OCI-LY7 (cell line): Measurements from ENCODE around the gene TRAPPC12. TPM values are rescaled to one million over a fixed set of nuclear protein-coding genes. Genes with fewer than 3 reads are reported as not detected.

Experiments
- BruUV-seq: library from RNA; stranded (reverse); fragments of 400-500 nt; replicated peaks from 2 replicates; lab custom pipeline; 2021; lab: Mats Ljungman, UMichigan
- CTCF ChIA-PET: fragments of 300-600 bp; sonication (Branson Sonifier 250); formaldehyde crosslinking; loops from one replicate; lab custom pipeline; 2022; ENCODE audit warnings: antibody characterized with exemption; ENCODE audit not compliant: unreplicated experiment; lab: Charles Lee
- POLR2A ChIA-PET: fragments of 300-600 bp; sonication (Branson Sonifier 250); formaldehyde crosslinking; loops from one replicate; lab custom pipeline; 2022; ENCODE audit warnings: antibody characterized with exemption; lab: Charles Lee
- DNase-seq: peaks from one replicate; pipeline ENCODE4 v3.0.0-alpha.2; 2015; ENCODE audit warnings: low spot score
- H2AFZ ChIP-seq: fragments of 200-600 bp; sonication (generic), shearing (Covaris generic); 2 replicates; pipeline ENCODE4 v1.6.1; 2014; ENCODE audit warnings: mild to moderate bottlenecking, antibody characterized with exemption, low read length, moderate library complexity
- H3K27ac ChIP-seq: fragments of 200-600 bp; sonication (generic); 2 replicates; pipeline ENCODE4 v1.5.1; 2014; ENCODE audit warnings: mixed run types, low read depth, mild to moderate bottlenecking, moderate library complexity, low read length, inconsistent platforms; ENCODE audit not compliant: poor library complexity, severe bottlenecking
- H3K36me3 ChIP-seq: fragments of 200-600 bp; sonication (generic); 2 replicates; pipeline ENCODE4 v1.6.1; 2014; ENCODE audit warnings: mild to moderate bottlenecking, antibody characterized with exemption, low read length, moderate library complexity, mixed read lengths; ENCODE audit not compliant: insufficient read depth
- H3K4me1 ChIP-seq: fragments of 200-600 bp; sonication (generic); 2 replicates; pipeline ENCODE4 v1.5.1; 2014; ENCODE audit warnings: mild to moderate bottlenecking, low read length; ENCODE audit not compliant: insufficient read depth, poor library complexity, severe bottlenecking
- H3K4me2 ChIP-seq: fragments of 200-600 bp; sonication (generic); 2 replicates; pipeline ENCODE4 v1.6.1; 2014; ENCODE audit warnings: mild to moderate bottlenecking, low read length
- H3K4me3 ChIP-seq: fragments of 200-600 bp; sonication (generic); 2 replicates; pipeline ENCODE4 v1.5.1; 2014; ENCODE audit warnings: mild to moderate bottlenecking, low read depth, low read length; ENCODE audit not compliant: poor library complexity, severe bottlenecking
- H3K79me2 ChIP-seq: fragments of 200-600 bp; sonication (generic); 2 replicates; pipeline ENCODE4 v1.6.1; 2016; ENCODE audit warnings: low read depth, mild to moderate bottlenecking, low read length, moderate library complexity, mixed read lengths; ENCODE audit not compliant: insufficient read depth
- H3K9me2 ChIP-seq: fragments of 200-600 bp; sonication (generic); 2 replicates; pipeline ENCODE4 v1.6.1; 2016; ENCODE audit warnings: mild to moderate bottlenecking, low read length, mixed read lengths; ENCODE audit not compliant: insufficient read depth
- H3K9me3 ChIP-seq: fragments of 200-600 bp; sonication (generic); 2 replicates; pipeline ENCODE4 v1.6.1; 2014; ENCODE audit warnings: mild to moderate bottlenecking, mixed run types, low read length, mixed read lengths
- H4K20me1 ChIP-seq: fragments of 200-600 bp; sonication (generic); 2 replicates; pipeline ENCODE4 v1.6.1; 2014; ENCODE audit warnings: mild to moderate bottlenecking, antibody characterized with exemption, low read length, moderate library complexity, mixed read lengths; ENCODE audit not compliant: insufficient read depth
- CTCF ChIP-seq: fragments of 200-600 bp; sonication (generic); conservative IDR thresholded peaks from 2 replicates; pipeline ENCODE4 v1.5.1; 2014; ENCODE audit warnings: mild to moderate bottlenecking, antibody characterized with exemption, low read length, moderate library complexity, mixed read lengths
- EZH2phosphoT487 ChIP-seq: fragments of 200-600 bp; sonication (generic); IDR thresholded peaks from 2 replicates; pipeline ENCODE4 v1.6.1; 2018; ENCODE audit warnings: low read depth, borderline replicate concordance, mild to moderate bottlenecking, mixed run types, antibody characterized with exemption, low read length, moderate library complexity, mixed read lengths
- intact Hi-C: fragments of 100-400 bp; cut with micrococcal nuclease; formaldehyde crosslinking; loops from one replicate; pipeline ENCODE4 v1.10.0; 2022; ENCODE audit not compliant: unreplicated experiment
- total RNA-seq, 2 experiments: library from RNA; depleted of rRNA in 1 of 2; stranded (reverse); fragments of >200 nt in 1 of 2; shearing (Covaris generic) in 1 of 2; gene quantifications; 2 replicates each; pipeline ENCODE4 v1.2.3, GENCODE V29; 2014 to 2022

Gene TRAPPC12
- total RNA-seq, 2 experiments from 2014 or later: 85.2 to 91.6 TPM

GRCh38 chr2:3463186-3463835 is 83.8 kb downstream of the TRAPPC12 start:
- TF ChIP-seq EZH2phosphoT487 (no peak), CTCF (no peak)
- Histone ChIP-seq H3K9me2 (no peaks in the 10 kb centered on the region), H3K4me3 (no peak overlapping the region), H3K9me3 (no peaks in the 10 kb centered on the region), H3K4me2 (peak overlapping the region; percentile 66; the same call in 1 of the 2 replicates), H3K4me1 (peaks cover 22% of the 10 kb centered on the region), H3K27ac (peak overlapping the region; percentile 61), H3K79me2 (no peaks in the 10 kb centered on the region), H4K20me1 (no peaks in the 10 kb centered on the region), H3K36me3 (peaks cover 8% of the 10 kb centered on the region; the same call in 1 of the 2 replicates), H2AFZ (no peak overlapping the region)
- no peak for DNase-seq
- no TSS peak for BruUV-seq
- POLR2A ChIA-PET: interaction anchor here (0.6 to 1.6 kb wide), 6 partner anchors 29 to 1850 kb away, joined by 3 to 4 read pairs (median 3); no protein-coding TSS in a partner anchor
- intact Hi-C loops: loop anchor here (5.0 to 10.0 kb wide), 3 partner anchors 269 to 619 kb away; no protein-coding TSS in a partner anchor
- CTCF ChIA-PET: interaction anchor here (0.7 to 1.4 kb wide), 5 partner anchors 10 to 188 kb away, joined by 3 to 6 read pairs (median 5); no protein-coding TSS in a partner anchor

GRCh38 chr2:3463944-3464343 is 84.5 kb downstream of the TRAPPC12 start:
- no TSS peak for BruUV-seq
- ChIA-PET POLR2A (interaction anchor here (1.6 kb wide), 1 partner anchor 40 kb away, joined by 4 read pairs; no protein-coding TSS in a partner anchor), CTCF (interaction anchor here (1.4 kb wide), 1 partner anchor 50 kb away, joined by 4 read pairs; no protein-coding TSS in a partner anchor)
- TF ChIP-seq CTCF (no peak), EZH2phosphoT487 (no peak)
- no peak overlapping the region for H3K4me3 ChIP-seq
- H3K36me3 ChIP-seq: peaks cover 6% of the 10 kb centered on the region; the same call in 1 of the 2 replicates
- H4K20me1 ChIP-seq: no peaks in the 10 kb centered on the region
- no peak overlapping the region for H3K4me2 ChIP-seq
- H3K27ac ChIP-seq: no peak overlapping the region
- peaks cover 22% of the 10 kb centered on the region for H3K4me1 ChIP-seq
- intact Hi-C loops: loop anchor here (5.0 to 10.0 kb wide), 3 partner anchors 269 to 619 kb away; no protein-coding TSS in a partner anchor
- H3K9me3 ChIP-seq: no peaks in the 10 kb centered on the region
- DNase-seq: no peak
- no peaks in the 10 kb centered on the region for H3K79me2 ChIP-seq
- no peak overlapping the region for H2AFZ ChIP-seq
- H3K9me2 ChIP-seq: no peaks in the 10 kb centered on the region
